ENCODE measurements around the gene RELN.
"Not testable (repeated sequence)": the region's sequence is repeated elsewhere in the genome, so short reads cannot be mapped to it uniquely, and the experiment has no call there.

Gene RELN

GRCh38 chr7:103560136-103560535 lies 429.3 kb downstream of the RELN start:
- no peak for DNase-seq (ENCODE audit: low spot score)

- DNase-seq (ENCODE audit: low spot score): no peak
These were observed 438.4 kb downstream of the RELN start for GRCh38 chr7:103551016-103551415.

GRCh38 chr7:103549786-103550185 lies 439.7 kb downstream of the RELN start:
- DNase-seq (ENCODE audit: low spot score): no peak

- no peak for DNase-seq (ENCODE audit: low spot score)
These were observed 441.8 kb downstream of the RELN start for GRCh38 chr7:103547451-103548284.

GRCh38 chr7:103542470-103542869 lies 447.0 kb downstream of the RELN start:
- no peak for DNase-seq (ENCODE audit: low spot score)

- DNase-seq (ENCODE audit: low spot score): no peak
These were observed 447.5 kb downstream of the RELN start for GRCh38 chr7:103541947-103542346.

GRCh38 chr7:103541026-103541425 lies 448.4 kb downstream of the RELN start:
- DNase-seq (ENCODE audit: low spot score): no peak

GRCh38 chr7:103540338-103540737 lies 449.1 kb downstream of the RELN start:
- DNase-seq (ENCODE audit: low spot score): no peak

GRCh38 chr7:103539875-103540274 lies 449.6 kb downstream of the RELN start:
- DNase-seq (ENCODE audit: low spot score): no peak

GRCh38 chr7:103538964-103539709 lies 450.3 kb downstream of the RELN start:
- DNase-seq (ENCODE audit: low spot score): no peak

GRCh38 chr7:103533761-103534160 lies 455.7 kb downstream of the RELN start:
- no peak for DNase-seq (ENCODE audit: low spot score)

GRCh38 chr7:103532955-103533354 lies 456.5 kb downstream of the RELN start:
- DNase-seq (ENCODE audit: low spot score): no peak

- DNase-seq (ENCODE audit: low spot score): no peak
These were observed 461.3 kb downstream of the RELN start for GRCh38 chr7:103528152-103528551.

- DNase-seq (ENCODE audit: low spot score): no peak
These were observed 463.5 kb downstream of the RELN start for GRCh38 chr7:103525937-103526336.

GRCh38 chr7:103524042-103524907 lies 465.2 kb downstream of the RELN start:
- peak; percentile 22 for DNase-seq (ENCODE audit: low spot score)

- DNase-seq (ENCODE audit: low spot score): no peak
These were observed 467.5 kb downstream of the RELN start for GRCh38 chr7:103521937-103522336.

GRCh38 chr7:103504505-103505135 lies 484.8 kb downstream of the RELN start:
- no peak for DNase-seq (ENCODE audit: low spot score)

- DNase-seq (ENCODE audit: low spot score): no peak
These were observed 488.3 kb downstream of the RELN start for GRCh38 chr7:103501206-103501605.

GRCh38 chr7:103499976-103500375 lies 489.5 kb downstream of the RELN start:
- peak; percentile 25 for DNase-seq (ENCODE audit: low spot score)

GRCh38 chr7:103487419-103487818 lies 502.0 kb downstream of the RELN start:
- peak; percentile 34 for DNase-seq (ENCODE audit: low spot score)

- DNase-seq (ENCODE audit: low spot score): not testable (repeated sequence)
These were observed 502.6 kb downstream of the RELN start for GRCh38 chr7:103486873-103487272.

GRCh38 chr7:103480771-103481170 lies 508.7 kb downstream of the RELN start:
- DNase-seq (ENCODE audit: low spot score): no peak
